GM13977 (cell line): Measurements from ENCODE around the gene ZNF48.

Source experiments
- DNase-seq: peaks from one replicate; pipeline ENCODE4 v3.0.0; 2012; ENCODE audit warnings: low spot score
- in situ Hi-C: fragments of 300-500 bp; cut with MboI; formaldehyde crosslinking; loops from one replicate; pipeline ENCODE4 v1.12.0; 2022; ENCODE audit warnings: low sequenced_read_pairs, low pct_unique_long_range_greater_than_20kb, mixed read lengths, inconsistent platforms; ENCODE audit not compliant: unreplicated experiment
- TF ChIP-seq, protein P1 (sequence below): IDR thresholded peaks from 2 replicates; pipeline ENCODE4 v1.5.1; 2012; ENCODE audit warnings: mild to moderate bottlenecking, control low read depth; ENCODE audit not compliant: insufficient read depth; ENCODE audit errors: extremely low read depth, missing control alignments

Gene ZNF48

GRCh38 chr16:30368122-30368791 lies 27.0 kb upstream of the ZNF48 start:
- DNase-seq, result no peak
- in situ Hi-C loops, result no loop called here
- TF ChIP-seq, protein P1, sequence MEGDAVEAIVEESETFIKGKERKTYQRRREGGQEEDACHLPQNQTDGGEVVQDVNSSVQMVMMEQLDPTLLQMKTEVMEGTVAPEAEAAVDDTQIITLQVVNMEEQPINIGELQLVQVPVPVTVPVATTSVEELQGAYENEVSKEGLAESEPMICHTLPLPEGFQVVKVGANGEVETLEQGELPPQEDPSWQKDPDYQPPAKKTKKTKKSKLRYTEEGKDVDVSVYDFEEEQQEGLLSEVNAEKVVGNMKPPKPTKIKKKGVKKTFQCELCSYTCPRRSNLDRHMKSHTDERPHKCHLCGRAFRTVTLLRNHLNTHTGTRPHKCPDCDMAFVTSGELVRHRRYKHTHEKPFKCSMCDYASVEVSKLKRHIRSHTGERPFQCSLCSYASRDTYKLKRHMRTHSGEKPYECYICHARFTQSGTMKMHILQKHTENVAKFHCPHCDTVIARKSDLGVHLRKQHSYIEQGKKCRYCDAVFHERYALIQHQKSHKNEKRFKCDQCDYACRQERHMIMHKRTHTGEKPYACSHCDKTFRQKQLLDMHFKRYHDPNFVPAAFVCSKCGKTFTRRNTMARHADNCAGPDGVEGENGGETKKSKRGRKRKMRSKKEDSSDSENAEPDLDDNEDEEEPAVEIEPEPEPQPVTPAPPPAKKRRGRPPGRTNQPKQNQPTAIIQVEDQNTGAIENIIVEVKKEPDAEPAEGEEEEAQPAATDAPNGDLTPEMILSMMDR, result no peak

DNA sequence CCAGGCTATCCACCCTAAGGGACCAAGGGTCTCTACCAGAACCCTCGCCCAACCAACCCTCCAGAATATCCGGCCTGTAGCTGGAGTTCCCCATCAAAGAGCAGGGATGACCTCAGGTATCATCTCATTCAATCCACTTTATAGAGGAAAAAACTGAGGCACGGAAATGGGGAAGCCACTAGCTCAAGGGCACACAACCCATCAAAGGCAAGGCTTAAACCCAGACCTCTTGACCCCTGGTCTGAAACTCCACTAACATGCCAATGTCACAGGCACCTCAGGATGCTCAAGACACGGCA lies 26.5 kb upstream of the ZNF48 start:
- in situ Hi-C loops, result no loop called here
- DNase-seq, result no peak
- TF ChIP-seq, protein P1, result no peak

DNA sequence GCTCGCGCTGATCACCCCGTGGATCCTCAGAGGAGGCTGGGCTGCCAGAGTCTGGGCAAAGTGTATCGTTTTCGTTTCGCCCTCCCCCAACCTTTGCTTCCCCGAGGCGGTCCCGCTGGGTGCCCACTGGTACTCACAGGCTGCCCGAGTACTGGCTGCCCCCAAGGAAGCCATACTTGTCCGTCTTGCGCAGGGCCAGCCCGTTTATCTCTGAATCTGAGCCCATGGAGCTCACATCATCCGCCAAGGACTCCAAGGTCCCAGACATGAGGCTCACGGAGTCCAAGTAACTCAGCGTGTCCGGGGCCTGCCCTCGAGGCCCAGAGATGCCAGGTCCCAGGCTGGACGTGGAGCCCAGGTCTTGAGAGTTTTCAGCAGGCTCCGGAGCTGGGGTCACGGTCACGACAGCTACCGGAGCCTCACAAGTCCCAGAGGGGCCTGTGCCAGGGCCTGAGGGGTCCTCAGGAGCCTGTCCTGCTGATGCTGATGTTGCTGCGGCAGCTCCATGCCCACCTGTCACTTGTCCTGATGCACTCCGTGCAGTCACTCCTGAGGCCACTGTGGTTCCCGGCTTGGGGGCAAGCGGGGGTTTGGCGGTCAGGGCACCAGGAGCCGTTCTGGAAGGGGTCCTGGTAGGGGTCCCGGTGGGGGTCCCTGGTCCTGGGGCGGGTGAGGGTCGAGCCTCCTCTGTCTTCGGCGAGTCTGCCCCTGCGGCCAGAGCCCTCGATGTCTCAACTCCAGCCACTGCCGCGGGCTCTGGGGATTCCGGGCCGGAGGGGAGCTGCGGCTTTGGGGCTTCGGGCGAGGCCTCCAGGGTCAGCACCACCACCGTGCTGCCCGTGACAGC lies 25.9 kb upstream of the ZNF48 start:
- in situ Hi-C loops, result no loop called here
- DNase-seq, result no peak
- TF ChIP-seq, protein P1, result no peak

- DNase-seq, result no peak
- TF ChIP-seq, protein P1, result peak; percentile 32
- in situ Hi-C loops, result no loop called here
These were observed 25.2 kb upstream of the ZNF48 start for GRCh38 chr16:30369938-30370455.

GRCh38 chr16:30370456-30371247 lies 24.6 kb upstream of the ZNF48 start, which contains the start of gene TBC1D10B:
Gene TBC1D10B (minus strand): TSS chr16:30370494. CDS start chr16:30370183, 311 bp downstream.
- in situ Hi-C loops, result no loop called here
- TF ChIP-seq, protein P1, result no peak
- DNase-seq, result peak; percentile 97

DNA sequence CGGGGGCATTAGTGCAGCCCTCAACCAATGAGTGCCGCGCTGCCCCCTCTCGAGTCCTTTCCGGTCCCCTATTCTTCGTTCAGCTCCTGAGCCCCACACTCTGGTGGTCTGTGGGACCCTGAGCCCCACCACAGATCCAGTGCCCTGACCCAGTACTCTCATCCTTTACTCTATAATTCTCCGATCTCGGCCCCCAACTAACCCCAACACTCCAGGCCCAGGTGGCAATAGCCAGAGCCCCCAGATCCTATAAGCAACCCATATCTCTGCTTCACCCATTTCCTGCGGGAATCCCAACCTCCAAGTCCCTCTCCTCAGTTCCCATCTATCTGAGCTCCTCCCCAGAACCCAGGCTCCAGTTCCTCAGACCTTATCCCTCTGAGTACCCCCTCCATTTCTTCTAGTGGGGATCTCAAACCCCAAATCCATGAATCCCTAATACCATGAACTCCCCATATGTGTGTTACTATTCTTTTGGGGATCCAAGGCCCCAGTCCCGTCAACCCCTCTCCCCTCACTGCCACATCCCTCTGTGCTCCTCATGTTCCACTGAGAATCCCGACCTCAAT lies 23.9 kb upstream of the ZNF48 start:
- TF ChIP-seq, protein P1, result peak; percentile 19
- DNase-seq, result no peak
- in situ Hi-C loops, result no loop called here
